AG04449 (cell line): ENCODE measurements around the gene MAP3K3.

Experiments
- CTCF ChIA-PET: fragments of 350-600 bp; formaldehyde crosslinking; extraction: SDS; loops from one replicate; lab custom pipeline; 2021; ENCODE audit warnings: antibody characterized with exemption; lab: Yijun Ruan, JAX
- POLR2A ChIA-PET: fragments of 400-600, 350-600 bp; formaldehyde crosslinking; extraction: SDS; loops from one replicate; lab custom pipeline; 2020; ENCODE audit warnings: antibody characterized with exemption, inconsistent platforms; lab: Yijun Ruan, JAX
- DNase-seq: peaks from one replicate; pipeline ENCODE4 v3.0.0-alpha.2; 2010; ENCODE audit warnings: low read depth, low spot score
- H3K4me3 ChIP-seq: 2 replicates; pipeline ENCODE4 v1.5.1; 2011; ENCODE audit warnings: low read depth, mild to moderate bottlenecking, control low read depth, low read length
- CTCF ChIP-seq: IDR thresholded peaks from one replicate; pipeline ENCODE4 v1.5.1; 2011; ENCODE audit warnings: mild to moderate bottlenecking, moderate library complexity, low read length, control low read depth, inconsistent platforms; ENCODE audit not compliant: insufficient read depth; ENCODE audit errors: missing control alignments

MAP3K3 gene

DNA sequence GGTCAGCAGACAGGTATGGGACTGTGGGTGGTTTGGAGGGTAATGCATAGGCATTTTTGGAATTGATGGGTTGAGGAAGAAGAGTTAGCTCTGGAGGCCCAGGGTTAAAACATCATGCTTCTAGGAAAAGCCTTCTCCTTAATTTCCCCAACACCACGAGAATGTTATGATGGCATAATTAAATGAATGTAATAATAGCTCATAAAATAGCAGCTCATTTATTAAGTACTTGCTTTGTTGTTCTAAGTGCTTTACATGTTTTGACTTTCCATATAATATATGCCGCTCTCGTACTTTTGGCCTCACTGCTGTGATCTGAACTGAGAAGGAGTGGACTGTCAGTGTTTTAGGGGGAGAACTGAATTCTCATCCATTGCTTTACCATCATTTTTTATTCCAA, 63.4 kb downstream of the MAP3K3 start:
- CTCF ChIA-PET, result interaction anchor here (11.4 kb wide), 1 partner anchor 11 kb away, joined by 73 read pairs; no protein-coding TSS in a partner anchor
- no peak for TF ChIP-seq CTCF
- H3K4me3 ChIP-seq, result no peak overlapping the region
- no peak for DNase-seq
- POLR2A ChIA-PET, result interaction anchor here (1.4 kb wide), 1 partner anchor 9 kb away, joined by 4 read pairs; no protein-coding TSS in a partner anchor

DNA sequence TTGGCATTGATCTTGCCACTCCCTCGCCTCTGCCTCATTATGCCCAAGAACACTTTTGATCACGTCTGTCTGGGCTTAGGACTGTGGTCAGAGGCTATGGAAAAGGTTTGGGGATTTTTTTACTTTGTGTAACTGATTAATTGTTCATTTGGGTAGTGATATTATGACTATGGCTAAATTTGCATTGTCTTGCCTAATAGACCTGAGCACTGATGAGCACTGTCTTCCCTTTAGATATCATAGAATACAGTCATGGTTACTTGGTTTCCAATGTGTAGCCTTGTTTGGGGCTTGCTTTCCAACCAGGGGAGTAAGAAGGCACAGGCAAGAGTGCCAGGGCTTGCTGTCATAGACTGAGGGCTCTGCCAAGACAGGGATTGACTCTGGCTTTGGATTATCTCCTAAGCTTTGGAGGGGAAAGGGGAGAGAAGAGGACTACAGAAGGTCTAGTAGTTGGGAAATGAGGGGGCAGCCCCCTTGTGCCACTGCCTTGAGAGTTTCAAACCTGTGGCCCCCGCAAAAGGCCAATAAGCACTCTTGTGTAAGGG, 64.0 kb downstream of the MAP3K3 start:
- ChIA-PET CTCF (interaction anchor here (1.5 to 11.4 kb wide), 2 partner anchors 10 kb away, joined by 4 to 73 read pairs; no protein-coding TSS in a partner anchor), POLR2A (interaction anchor here (1.4 kb wide), 1 partner anchor 9 kb away, joined by 4 read pairs; no protein-coding TSS in a partner anchor)
- H3K4me3 ChIP-seq, result no peak overlapping the region
- no peak for DNase-seq
- TF ChIP-seq CTCF, result no peak

GRCh38 chr17:63688396-63689020, 66.3 kb downstream of the MAP3K3 start:
- H3K4me3 ChIP-seq, result no peak overlapping the region
- ChIA-PET CTCF (interaction anchor here (11.4 kb wide), 1 partner anchor 8 kb away, joined by 73 read pairs; no protein-coding TSS in a partner anchor), POLR2A (no interaction called here)
- no peak for TF ChIP-seq CTCF
- DNase-seq, result no peak

DNA sequence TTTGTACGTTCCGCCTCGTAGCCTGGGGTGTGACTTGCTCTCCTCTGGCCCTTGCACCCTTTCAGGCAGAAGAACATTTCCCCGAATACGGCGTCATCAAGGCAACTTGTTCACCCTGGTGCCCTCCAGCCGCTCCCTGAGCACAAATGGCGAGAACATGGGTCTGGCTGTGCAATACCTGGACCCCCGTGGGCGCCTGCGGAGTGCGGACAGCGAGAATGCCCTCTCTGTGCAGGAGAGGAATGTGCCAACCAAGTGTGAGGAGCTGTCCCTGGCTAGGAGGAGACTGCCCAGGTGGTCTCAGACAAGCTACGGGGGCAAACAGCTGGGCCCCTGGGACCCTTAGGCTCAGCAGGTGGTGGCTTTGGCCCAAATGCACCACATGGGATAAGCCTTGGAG, 67.3 kb downstream of the MAP3K3 start:
- H3K4me3 ChIP-seq, result no peak overlapping the region
- no peak for TF ChIP-seq CTCF
- DNase-seq, result no peak
- ChIA-PET CTCF (interaction anchor here (11.4 kb wide), 1 partner anchor 7 kb away, joined by 73 read pairs; no protein-coding TSS in a partner anchor), POLR2A (no interaction called here)

DNA sequence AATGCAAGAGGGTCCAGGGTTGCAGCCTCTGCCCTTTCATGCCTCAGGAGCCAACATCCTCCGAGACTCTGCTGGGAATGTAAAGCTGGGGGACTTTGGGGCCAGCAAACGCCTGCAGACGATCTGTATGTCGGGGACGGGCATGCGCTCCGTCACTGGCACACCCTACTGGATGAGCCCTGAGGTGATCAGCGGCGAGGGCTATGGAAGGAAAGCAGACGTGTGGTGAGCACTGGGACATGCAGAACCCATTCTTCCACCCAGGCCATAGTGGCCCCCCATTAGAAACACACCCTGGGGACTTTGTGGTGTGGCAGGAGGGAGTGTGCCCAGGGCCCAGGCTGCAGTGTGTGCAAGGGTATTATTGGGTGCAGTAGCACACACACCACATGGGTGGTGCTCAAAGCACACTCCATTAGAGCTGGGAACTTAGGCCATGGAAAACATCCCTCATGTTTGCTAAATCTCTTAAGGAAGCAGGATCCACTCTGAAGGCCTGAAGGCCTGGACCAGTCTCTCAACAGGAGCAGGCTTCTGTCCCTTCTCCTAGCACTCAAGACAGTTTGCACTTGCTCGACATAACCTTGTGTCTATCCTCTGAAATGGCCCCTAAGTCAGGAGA, 70.1 kb downstream of the MAP3K3 start:
- ChIA-PET CTCF (interaction anchor here (0.8 to 1.3 kb wide), 2 partner anchors 15 to 17 kb away, joined by 3 read pairs; no protein-coding TSS in a partner anchor), POLR2A (no interaction called here)
- H3K4me3 ChIP-seq, result no peak overlapping the region
- no peak for DNase-seq
- no peak for TF ChIP-seq CTCF
